Articular chondrocyte of knee joint (primary cell): ENCODE results near the gene CCDC68. TPM values are rescaled to one million over a fixed set of nuclear protein-coding genes. Genes with fewer than 3 reads are reported as not detected.

Experiments used
- total RNA-seq: library from RNA; depleted of rRNA; stranded (reverse); fragments of >200 nt; gene quantifications from 2 replicates; pipeline ENCODE4 v1.2.3, GENCODE V29; 2012

Gene CCDC68, protein sequence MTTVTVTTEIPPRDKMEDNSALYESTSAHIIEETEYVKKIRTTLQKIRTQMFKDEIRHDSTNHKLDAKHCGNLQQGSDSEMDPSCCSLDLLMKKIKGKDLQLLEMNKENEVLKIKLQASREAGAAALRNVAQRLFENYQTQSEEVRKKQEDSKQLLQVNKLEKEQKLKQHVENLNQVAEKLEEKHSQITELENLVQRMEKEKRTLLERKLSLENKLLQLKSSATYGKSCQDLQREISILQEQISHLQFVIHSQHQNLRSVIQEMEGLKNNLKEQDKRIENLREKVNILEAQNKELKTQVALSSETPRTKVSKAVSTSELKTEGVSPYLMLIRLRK
- 0.91 and 1.3 TPM in 2 replicates for total RNA-seq

DNA sequence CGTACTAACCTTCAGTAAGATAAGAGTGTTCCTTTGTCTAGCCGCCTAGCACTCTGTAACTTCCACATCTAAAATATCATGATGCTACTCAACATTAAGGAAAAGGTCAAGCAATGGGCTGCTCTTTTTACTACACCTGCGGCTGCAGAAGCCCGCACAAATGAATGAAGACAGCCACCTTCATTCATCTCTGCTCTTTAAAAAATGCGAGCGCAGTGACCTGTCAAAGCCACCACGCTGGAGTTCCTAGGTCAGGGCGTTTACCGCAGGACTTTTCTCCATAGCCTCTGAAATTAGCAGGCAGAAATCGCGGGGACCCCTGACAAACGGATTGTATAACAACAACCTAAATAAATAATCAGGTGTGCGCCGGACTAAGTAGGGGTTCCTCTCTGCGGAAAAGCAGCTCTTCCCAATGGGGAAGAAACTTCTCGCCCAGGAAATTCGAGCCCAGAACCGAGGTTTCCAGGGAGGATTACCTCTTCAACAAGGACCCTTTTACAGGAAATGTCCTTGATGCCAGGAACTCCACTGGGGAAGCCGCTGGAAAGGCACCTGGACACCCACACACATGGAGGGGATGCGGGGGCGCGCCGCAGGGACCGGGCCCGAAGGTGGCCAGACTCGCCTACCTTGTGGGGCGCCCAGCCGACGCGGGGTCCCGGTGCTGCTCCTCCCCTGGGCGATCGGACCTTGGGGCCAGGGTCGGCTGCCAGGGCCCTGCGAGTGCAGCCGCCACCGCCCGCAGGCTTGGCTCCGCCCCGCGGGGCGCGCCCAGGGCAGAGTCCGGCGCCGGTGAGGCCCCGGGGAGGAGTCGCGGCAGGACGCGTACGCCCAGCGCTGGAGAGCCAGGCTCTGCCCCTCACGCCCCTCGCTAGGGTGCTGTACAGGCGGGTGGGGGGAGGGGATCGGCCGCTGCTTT, at the start of gene CCDC68:
Gene CCDC68, minus strand, starts transcription at position 758 of the 922 bp plus-strand sequence. CDS start 16,670 bp downstream, outside the sequence.

Other genes with a start within 250 kb of the CCDC68 start
- 9.9 and 27.6 TPM in 2 replicates for gene RAB27B, start 131.0 kb downstream of the CCDC68 start, total RNA-seq